ENCODE results near the gene KREMEN1. TPM values are rescaled to one million over a fixed set of nuclear protein-coding genes. Genes with fewer than 3 reads are reported as not detected.
"Not testable (repeated sequence)": the region's sequence is repeated elsewhere in the genome, so short reads cannot be mapped to it uniquely, and the experiment has no call there.

KREMEN1 gene
- total RNA-seq, 1 experiment from 2014 or later, result 2.7 TPM

DNA sequence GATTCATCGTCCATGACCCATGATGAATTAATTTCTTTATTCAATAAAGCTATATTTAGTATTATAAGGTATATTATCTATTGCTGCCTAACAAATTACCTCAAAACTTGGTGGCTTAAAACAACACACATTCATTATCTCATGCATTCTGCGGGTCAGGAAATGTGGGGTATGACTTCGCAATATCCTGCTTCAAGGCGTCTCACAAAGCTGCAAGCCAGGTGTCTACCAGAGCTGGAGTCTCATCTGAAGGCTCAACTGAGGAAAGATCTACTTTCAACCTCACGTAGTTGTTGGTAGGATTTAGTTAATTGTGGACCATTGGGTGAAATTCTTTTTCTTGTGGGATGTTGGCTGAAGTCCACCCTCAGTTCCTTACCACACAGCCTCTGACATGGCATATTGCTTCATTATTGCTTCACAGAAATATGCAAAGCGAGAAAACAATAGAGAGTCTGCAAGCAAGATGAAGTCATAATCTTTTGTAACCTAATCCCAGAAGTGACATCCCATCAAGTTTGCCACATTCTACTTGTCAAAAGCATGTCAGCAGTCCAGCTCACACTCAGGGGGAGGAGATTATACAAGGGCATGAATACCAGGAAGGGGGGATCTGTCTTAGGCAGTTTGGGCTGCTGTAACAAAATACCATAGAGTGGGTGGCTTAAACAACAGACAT, 45.1 kb downstream of the KREMEN1 start:
- ChIA-PET CTCF (no interaction called here), POLR2A (ENCODE audit: unreplicated experiment) (no interaction called here)
- Histone ChIP-seq H3K27ac (ENCODE audit: low read length) (no peak overlapping the region), H3K79me2 (ENCODE audit: low read length) (no peaks in the 10 kb centered on the region), H3K27me3 (ENCODE audit: low read length) (no peaks in the 10 kb centered on the region), H2AFZ (ENCODE audit: low read length) (no peak overlapping the region), H3K9ac (ENCODE audit: low read length) (no peak overlapping the region), H3K36me3 (ENCODE audit: low read depth, low read length) (no peaks in the 10 kb centered on the region), H3K4me3 (ENCODE audit: low read length) (no peak overlapping the region), H3K9me3 (ENCODE audit: low read length) (no peaks in the 10 kb centered on the region), H3K4me2 (ENCODE audit: low read length) (no peak overlapping the region), H3K9me2 (replicated peaks; ENCODE audit: low read length) (no peaks in the 10 kb centered on the region), H3F3A (ENCODE audit: low read length, unreplicated experiment) (no peaks in the 10 kb centered on the region), H4K20me1 (ENCODE audit: low read length) (no peaks in the 10 kb centered on the region), H3K4me1 (ENCODE audit: insufficient read depth, low read length) (peaks cover 10% of the 10 kb centered on the region)
- ATAC-seq, result no peak
- BruUV-seq (replicated peaks), result no TSS peak
- TF ChIP-seq EZH2phosphoT487 (IDR thresholded peaks at IDR 0.05; ENCODE audit: borderline replicate concordance, low read length), result no peak
- TF ChIP-seq, protein P1, sequence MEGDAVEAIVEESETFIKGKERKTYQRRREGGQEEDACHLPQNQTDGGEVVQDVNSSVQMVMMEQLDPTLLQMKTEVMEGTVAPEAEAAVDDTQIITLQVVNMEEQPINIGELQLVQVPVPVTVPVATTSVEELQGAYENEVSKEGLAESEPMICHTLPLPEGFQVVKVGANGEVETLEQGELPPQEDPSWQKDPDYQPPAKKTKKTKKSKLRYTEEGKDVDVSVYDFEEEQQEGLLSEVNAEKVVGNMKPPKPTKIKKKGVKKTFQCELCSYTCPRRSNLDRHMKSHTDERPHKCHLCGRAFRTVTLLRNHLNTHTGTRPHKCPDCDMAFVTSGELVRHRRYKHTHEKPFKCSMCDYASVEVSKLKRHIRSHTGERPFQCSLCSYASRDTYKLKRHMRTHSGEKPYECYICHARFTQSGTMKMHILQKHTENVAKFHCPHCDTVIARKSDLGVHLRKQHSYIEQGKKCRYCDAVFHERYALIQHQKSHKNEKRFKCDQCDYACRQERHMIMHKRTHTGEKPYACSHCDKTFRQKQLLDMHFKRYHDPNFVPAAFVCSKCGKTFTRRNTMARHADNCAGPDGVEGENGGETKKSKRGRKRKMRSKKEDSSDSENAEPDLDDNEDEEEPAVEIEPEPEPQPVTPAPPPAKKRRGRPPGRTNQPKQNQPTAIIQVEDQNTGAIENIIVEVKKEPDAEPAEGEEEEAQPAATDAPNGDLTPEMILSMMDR (conservative IDR thresholded peaks at IDR 0.05; ENCODE audit: low read depth, low read length), result no peak
- no peak for TF ChIP-seq EZH2 (IDR thresholded peaks at IDR 0.05; ENCODE audit: low read length, unreplicated experiment)
- intact Hi-C loops (cut with micrococcal nuclease), result no loop called here
- no peak for DNase-seq

DNA sequence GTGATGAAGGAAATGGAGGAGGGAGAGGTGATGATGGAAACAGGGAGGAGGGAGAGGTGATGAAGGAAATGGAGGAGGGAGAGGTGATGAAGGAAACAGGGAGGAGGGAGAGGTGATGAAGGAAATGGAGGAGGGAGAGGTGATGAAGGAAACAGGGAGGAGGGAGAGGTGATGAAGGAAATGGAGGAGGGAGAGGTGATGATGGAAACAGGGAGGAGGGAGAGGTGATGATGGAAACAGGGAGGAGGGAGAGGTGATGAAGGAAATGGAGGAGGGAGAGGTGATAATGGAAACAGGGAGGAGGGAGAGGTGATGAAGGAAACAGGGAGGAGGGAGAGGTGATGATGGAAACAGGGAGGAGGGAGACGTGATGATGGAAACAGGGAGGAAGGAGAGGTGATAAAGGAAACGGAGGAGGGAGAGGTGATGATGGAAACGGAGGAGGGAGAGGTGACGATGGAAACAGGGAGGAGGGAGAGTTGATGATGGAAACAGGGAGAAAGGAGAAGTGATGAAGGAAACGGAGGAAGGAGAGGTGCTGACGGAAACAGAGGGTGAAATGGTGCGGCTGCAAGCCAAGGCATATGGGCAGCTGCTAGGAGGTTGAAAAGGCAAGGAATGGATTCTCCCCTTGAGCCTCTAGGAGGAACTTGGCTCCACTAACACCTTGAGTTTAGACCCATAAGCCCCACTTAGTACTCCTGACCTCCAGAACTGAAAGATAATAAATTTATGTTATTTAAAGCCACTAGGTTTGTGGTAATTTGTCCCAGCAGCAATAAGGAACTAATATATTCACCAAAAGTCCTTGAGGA, 47.5 kb downstream of the KREMEN1 start:
- H3K79me2 ChIP-seq (ENCODE audit: low read length); DNase-seq; H3K27me3 ChIP-seq (ENCODE audit: low read length); intact Hi-C loops (cut with micrococcal nuclease); H3K36me3 ChIP-seq (ENCODE audit: low read depth, low read length); POLR2A ChIA-PET (ENCODE audit: unreplicated experiment); H3K4me3 ChIP-seq (ENCODE audit: low read length); H3K9me2 ChIP-seq (replicated peaks; ENCODE audit: low read length); H3K27ac ChIP-seq (ENCODE audit: low read length); ATAC-seq; H2AFZ ChIP-seq (ENCODE audit: low read length); H3K4me2 ChIP-seq (ENCODE audit: low read length); H4K20me1 ChIP-seq (ENCODE audit: low read length); H3K9ac ChIP-seq (ENCODE audit: low read length); H3F3A ChIP-seq (ENCODE audit: low read length, unreplicated experiment); CTCF ChIA-PET; H3K9me3 ChIP-seq (ENCODE audit: low read length); H3K4me1 ChIP-seq (ENCODE audit: insufficient read depth, low read length); BruUV-seq (replicated peaks): not testable (repeated sequence)

DNA sequence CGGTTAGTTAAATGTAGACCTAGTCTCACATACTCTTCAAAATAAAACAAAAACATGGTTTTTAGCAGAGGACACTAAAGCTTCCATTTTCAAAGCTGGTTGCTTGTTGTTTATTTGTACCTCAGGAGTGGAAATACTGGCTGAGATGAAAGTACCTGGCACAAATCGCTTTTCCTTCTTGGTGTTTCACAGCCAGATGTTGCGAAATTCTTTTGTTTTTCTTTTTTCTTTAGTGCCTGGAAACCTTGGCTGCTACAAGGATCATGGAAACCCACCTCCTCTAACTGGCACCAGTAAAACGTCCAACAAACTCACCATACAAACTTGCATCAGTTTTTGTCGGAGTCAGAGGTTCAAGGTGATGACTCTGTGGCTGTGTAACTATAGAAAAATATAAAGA, 48.3 kb downstream of the KREMEN1 start:
- H3K4me2 ChIP-seq (ENCODE audit: low read length), result no peak overlapping the region
- no peak for DNase-seq
- H3K9me3 ChIP-seq (ENCODE audit: low read length), result no peaks in the 10 kb centered on the region
- ChIA-PET CTCF (no interaction called here), POLR2A (ENCODE audit: unreplicated experiment) (no interaction called here)
- H3K27ac ChIP-seq (ENCODE audit: low read length), result no peak overlapping the region
- TF ChIP-seq, protein P1 (conservative IDR thresholded peaks at IDR 0.05; ENCODE audit: low read depth, low read length), result no peak
- TF ChIP-seq EZH2 (IDR thresholded peaks at IDR 0.05; ENCODE audit: low read length, unreplicated experiment) (no peak), EZH2phosphoT487 (IDR thresholded peaks at IDR 0.05; ENCODE audit: borderline replicate concordance, low read length) (no peak)
- no peaks in the 10 kb centered on the region for H3K27me3 ChIP-seq (ENCODE audit: low read length)
- H3F3A ChIP-seq (ENCODE audit: low read length, unreplicated experiment), result no peaks in the 10 kb centered on the region
- H3K9ac ChIP-seq (ENCODE audit: low read length), result no peak overlapping the region
- no peak overlapping the region for H3K4me3 ChIP-seq (ENCODE audit: low read length)
- H3K4me1 ChIP-seq (ENCODE audit: insufficient read depth, low read length), result no peaks in the 10 kb centered on the region
- H3K36me3 ChIP-seq (ENCODE audit: low read depth, low read length), result no peaks in the 10 kb centered on the region
- no peak overlapping the region for H2AFZ ChIP-seq (ENCODE audit: low read length)
- no peaks in the 10 kb centered on the region for H3K9me2 ChIP-seq (replicated peaks; ENCODE audit: low read length)
- intact Hi-C loops (cut with micrococcal nuclease), result no loop called here
- no peak for ATAC-seq
- no peaks in the 10 kb centered on the region for H4K20me1 ChIP-seq (ENCODE audit: low read length)
- no TSS peak for BruUV-seq (replicated peaks)
- H3K79me2 ChIP-seq (ENCODE audit: low read length), result no peaks in the 10 kb centered on the region

Measured in PC-3 (cell line).